Skeletal muscle tissue (tissue), 4 donors: ENCODE results near the gene ANKRD33B. TPM values are rescaled to one million over a fixed set of nuclear protein-coding genes. Genes with fewer than 3 reads are reported as not detected.

Experiments
- H3K27ac ChIP-seq: one replicate; pipeline ENCODE4 v1.7.0; 2013; ENCODE audit warnings: mild to moderate bottlenecking, low read depth, low read length, inconsistent platforms
- H3K27me3 ChIP-seq, 3 donors: one replicate each; pipeline ENCODE4 v1.7.0; 2013; ENCODE audit warnings: low read length in 3 of 3; ENCODE audit not compliant: control insufficient read depth in 3 of 3, insufficient read depth in 3 of 3
- H3K36me3 ChIP-seq, 3 donors: one replicate each; pipeline ENCODE4 v1.7.0; 2013; ENCODE audit warnings: low read length in 3 of 3; ENCODE audit not compliant: control insufficient read depth in 3 of 3, insufficient read depth in 3 of 3
- H3K4me1 ChIP-seq, 3 donors: one replicate each; pipeline ENCODE4 v1.7.0; 2013; ENCODE audit warnings: low read length in 3 of 3, mild to moderate bottlenecking in 3 of 3; ENCODE audit not compliant: control insufficient read depth in 3 of 3, insufficient read depth in 3 of 3
- H3K4me3 ChIP-seq, 3 donors: one replicate each; pipeline ENCODE4 v1.7.0; 2013; ENCODE audit warnings: low read length in 3 of 3
- H3K9ac ChIP-seq, 3 donors: one replicate each; pipeline ENCODE4 v1.7.0; 2013; ENCODE audit warnings: low read length in 3 of 3, mild to moderate bottlenecking in 3 of 3, moderate library complexity in 2 of 3, low read depth in 1 of 3
- H3K9me3 ChIP-seq, 3 donors: one replicate each; pipeline ENCODE4 v1.7.0; 2013; ENCODE audit warnings: low read length in 3 of 3; ENCODE audit not compliant: control insufficient read depth in 3 of 3
- total RNA-seq: library from RNA; depleted of rRNA; stranded (reverse); fragments of >200 nt; gene quantifications from one replicate; pipeline ENCODE4 v1.2.3, GENCODE V29; 2014
- donor health status: Osteomylitis.

Gene ANKRD33B
- total RNA-seq, 1 donor from 2014 or later, result 2.6 TPM

DNA sequence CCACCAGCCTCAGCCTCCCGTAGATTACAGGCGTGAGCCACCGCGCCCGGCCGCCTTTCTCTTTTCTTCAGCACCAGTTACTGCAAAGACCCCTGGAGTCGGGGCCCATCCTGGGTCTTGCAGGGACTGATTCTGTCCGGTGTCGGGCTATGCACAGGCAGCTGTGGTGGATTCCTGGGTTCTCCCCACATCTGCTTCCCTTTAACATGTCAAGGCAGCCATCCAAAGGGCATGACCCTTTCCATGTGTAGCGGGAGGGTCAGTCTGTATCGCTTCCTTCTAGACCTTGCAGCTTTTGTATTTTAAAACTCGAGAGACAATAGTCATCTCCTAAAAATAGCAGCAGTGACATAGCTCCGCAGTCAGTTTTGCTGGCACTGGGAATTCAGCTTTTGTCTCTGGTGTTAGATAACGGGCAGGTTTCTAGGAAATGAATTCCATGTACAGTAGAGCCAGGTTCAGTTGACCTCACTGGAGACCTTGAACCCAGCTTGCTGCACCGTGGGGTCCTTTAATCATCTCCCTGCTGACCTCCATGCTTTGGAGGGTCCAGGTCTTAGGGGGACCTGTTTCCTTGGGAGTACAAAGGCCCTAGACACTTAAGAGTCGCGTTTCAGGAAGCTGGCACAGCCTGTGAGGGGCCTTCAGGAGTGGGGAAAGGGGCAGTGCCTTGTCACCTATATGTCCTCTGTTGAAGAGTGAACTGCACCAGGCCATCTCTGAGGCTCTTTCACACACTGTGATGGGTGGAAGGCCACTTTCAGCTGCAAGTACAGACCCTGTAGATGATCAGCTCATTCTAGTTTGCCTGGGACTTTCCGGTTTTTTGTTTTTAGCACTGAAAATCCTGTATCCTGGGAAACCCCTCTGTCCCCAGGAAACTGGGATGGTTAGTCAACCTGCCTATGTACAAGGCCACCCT lies 13.8 kb downstream of the ANKRD33B start:
- Histone ChIP-seq H3K9ac (peak overlapping the region in 1 of 3 donors; percentile 28), H3K4me1 (peaks cover 26 to 46% (median 46%) of the 10 kb centered on the region in 3 donors), H3K27me3 (no peaks in the 10 kb centered on the region), H3K36me3 (no peaks in the 10 kb centered on the region), H3K4me3 (peak overlapping the region; percentile 24 to 56 (median 48)), H3K9me3 (no peaks in the 10 kb centered on the region), H3K27ac (peak overlapping the region; percentile 64)

DNA sequence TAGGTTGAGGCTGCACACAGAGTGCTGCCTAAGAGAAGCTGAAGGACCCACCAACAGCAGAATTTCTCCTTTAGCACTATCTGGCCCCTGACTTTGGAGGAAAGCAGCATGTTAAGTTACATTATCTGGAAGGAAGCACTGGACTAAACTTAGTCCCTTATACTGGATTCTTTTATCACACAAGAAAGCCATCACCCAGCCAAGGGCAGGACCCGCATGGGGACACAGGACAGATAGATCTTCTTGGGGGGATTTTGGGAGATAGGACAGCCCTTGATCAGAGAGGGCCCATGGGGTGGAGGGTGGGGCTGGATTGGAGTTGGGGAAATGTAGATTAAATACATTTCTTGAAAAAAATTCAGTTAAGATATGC lies 14.4 kb downstream of the ANKRD33B start:
- Histone ChIP-seq H3K9ac (no peak overlapping the region), H3K9me3 (no peaks in the 10 kb centered on the region), H3K27me3 (no peaks in the 10 kb centered on the region), H3K4me1 (peaks cover 27 to 50% (median 47%) of the 10 kb centered on the region in 3 donors), H3K4me3 (no peak overlapping the region), H3K27ac (peak overlapping the region; percentile 64), H3K36me3 (no peaks in the 10 kb centered on the region)

DNA sequence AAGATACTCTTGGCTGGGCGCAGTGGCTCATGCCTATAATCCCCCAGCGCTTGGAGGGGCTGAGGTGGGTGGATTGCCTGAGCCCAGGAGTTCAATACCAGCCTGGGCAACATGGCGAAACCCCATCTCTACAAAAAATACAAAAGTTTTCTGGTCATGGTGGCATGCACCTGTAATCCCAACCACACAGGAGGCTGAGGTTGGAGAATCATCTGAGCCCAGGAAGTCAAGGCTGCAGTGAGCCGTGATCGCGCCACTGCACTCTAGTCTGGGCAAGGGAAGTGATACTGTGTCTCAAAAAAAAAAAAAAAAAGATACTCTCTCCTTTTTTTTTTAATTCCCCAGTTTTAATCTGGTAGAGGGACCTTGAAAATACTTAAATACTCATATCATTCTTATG lies 15.0 kb downstream of the ANKRD33B start:
- no peaks in the 10 kb centered on the region for H3K27me3 ChIP-seq
- H3K27ac ChIP-seq, result no peak overlapping the region
- no peaks in the 10 kb centered on the region for H3K9me3 ChIP-seq
- no peaks in the 10 kb centered on the region for H3K36me3 ChIP-seq
- H3K4me1 ChIP-seq, result peaks cover 33 to 56% (median 52%) of the 10 kb centered on the region in 3 donors
- H3K9ac ChIP-seq, result no peak overlapping the region
- H3K4me3 ChIP-seq, result no peak overlapping the region

DNA sequence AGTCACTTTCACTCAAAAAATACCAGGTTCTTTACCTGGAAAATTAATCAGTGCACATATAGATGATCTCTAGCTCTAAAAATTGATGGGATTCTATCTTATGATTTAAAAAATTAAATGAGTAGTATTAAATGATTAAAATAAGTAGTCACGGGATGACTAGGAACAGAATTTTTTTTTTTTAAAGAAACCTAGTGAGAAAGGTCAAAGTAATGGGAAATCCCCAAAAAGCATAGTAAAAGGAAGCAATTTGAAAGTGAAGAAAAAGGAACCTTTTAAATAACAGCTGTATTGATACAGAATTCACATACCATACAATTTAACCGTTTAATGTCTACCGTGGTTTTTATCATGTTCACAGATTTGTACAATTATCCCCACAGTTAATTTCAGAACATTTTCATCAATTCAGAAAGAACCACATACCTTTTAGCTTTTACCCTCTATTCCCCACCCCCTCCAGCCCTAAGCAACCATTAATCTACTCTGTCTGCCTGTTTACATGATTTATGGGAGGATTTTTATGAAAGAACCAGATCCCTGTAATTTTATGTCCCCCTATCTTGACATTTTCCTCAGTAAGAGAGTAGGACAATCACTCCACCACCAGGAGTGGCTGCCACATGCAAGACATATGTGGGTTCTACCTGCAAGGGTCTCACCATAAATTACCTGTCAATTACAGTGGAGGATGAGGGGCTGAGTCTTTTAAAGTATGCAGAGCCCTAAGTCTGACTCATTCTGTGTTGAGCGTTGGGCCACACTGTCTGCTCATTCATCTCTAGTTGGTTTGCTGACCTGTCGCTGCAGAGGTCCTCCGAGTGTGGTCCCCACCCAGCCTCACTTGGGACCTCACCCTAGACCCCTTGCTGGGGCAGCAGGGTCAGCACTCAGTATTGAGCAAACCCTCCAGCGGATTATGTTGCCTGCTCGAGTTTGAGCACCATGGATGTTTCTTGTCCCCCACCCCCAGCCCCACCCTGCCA lies 16.0 kb downstream of the ANKRD33B start:
- H3K4me1 ChIP-seq, result peaks cover 41 to 63% (median 57%) of the 10 kb centered on the region in 3 donors
- H3K9me3 ChIP-seq, result no peaks in the 10 kb centered on the region
- no peak overlapping the region for H3K4me3 ChIP-seq
- H3K27me3 ChIP-seq, result no peaks in the 10 kb centered on the region
- no peaks in the 10 kb centered on the region for H3K36me3 ChIP-seq
- H3K27ac ChIP-seq, result no peak overlapping the region
- H3K9ac ChIP-seq, result no peak overlapping the region

DNA sequence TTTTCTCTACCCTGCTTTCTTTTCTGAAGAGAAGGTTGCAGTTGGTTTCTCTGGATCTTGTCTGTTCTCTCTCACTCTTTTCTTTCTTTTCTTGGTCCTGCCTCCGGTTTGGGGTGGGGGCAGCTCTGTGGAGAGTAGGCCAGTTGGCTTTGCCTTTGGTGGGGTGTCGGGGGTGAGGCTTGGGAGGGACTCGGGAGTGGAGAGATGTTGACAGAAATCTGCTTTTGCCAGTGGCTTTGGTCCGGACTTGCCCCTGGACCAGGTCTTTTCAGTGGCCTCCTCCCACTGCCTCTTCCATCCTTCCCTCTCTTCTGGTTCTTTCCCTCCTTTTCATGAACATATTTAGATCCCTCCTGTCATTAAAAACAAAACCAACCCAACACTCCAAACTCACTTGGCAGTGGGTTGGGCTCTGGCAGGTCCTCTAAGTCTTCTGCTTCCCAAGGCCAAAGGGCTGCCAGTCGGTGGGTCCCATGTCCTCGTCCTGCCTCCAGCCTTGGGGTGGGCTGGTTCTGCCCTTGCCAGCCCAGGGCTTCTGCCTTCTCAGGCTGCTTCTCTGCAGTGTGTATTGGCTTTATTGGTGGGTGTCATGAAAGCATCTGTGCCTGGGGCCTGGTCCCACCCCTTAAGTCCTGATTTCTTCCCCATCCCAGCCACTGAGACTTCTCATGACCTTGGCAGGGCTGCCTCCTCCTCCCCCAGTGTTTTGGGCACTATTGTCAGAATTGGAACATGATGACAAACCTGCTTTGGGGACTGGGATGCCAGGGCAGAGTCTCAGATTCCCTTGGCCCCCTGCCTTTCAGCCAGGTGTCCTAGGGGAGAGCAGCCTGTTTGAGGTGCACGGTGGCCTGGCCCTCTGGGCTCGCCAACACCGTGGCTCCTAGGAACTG lies 16.9 kb downstream of the ANKRD33B start:
- peaks cover 0 to 3% (median 0%) of the 10 kb centered on the region in 3 donors for H3K27me3 ChIP-seq
- H3K4me1 ChIP-seq, result peaks cover 41 to 61% (median 52%) of the 10 kb centered on the region in 3 donors
- no peak overlapping the region for H3K9ac ChIP-seq
- H3K27ac ChIP-seq, result no peak overlapping the region
- H3K36me3 ChIP-seq, result no peaks in the 10 kb centered on the region
- H3K9me3 ChIP-seq, result no peaks in the 10 kb centered on the region
- no peak overlapping the region for H3K4me3 ChIP-seq

DNA sequence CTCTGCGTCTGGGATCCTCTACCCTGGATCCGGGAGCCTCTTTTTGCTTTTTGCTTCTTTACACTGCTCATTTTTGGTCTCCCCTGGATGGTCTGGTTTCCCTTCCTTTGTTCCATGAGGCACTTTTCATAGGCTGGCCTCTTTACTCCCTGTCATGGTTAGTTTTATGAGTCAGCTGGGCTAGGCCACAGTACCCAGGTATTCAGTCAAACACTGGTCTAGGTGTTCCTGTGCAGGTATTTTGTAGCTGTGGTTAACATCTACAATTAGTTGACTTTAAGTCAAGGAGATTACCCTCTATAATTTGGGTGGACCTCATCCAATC lies 17.5 kb downstream of the ANKRD33B start:
- Histone ChIP-seq H3K4me3 (no peak overlapping the region), H3K27me3 (peaks cover 0 to 3% (median 0%) of the 10 kb centered on the region in 3 donors), H3K9me3 (no peaks in the 10 kb centered on the region), H3K36me3 (no peaks in the 10 kb centered on the region), H3K27ac (no peak overlapping the region), H3K4me1 (peaks cover 38 to 56% (median 46%) of the 10 kb centered on the region in 3 donors), H3K9ac (no peak overlapping the region)

DNA sequence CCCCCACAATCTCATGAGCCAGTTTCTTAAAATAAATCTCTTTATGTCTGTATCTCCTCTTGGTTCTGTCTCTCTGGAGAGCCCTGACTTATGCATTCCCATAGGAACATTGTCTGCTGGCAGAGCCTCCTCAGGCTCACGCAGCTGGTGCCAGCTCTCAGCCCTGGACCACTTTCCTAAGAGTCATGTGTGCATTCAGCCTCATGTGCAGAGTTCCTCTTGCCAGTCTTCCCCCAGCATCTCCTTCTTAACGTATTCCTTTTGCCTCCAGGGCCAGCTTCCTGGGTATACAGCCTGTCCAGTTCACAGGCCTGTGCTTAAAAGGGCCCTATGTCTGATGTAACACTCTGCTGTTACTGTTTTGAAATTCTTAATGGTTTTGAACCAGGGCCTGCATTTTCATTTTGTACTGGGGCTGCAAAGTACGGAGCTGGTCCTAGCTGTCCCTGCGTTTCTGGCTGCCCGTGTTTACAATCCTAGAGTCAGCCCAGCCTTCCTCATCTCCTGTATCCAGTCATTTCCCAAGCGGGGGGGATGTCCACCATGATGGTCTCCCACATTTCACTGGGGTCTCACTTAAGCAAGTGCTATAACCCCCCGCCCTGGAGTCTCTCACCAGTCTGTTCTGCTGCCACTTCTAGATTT lies 18.1 kb downstream of the ANKRD33B start:
- H3K27me3 ChIP-seq, result peaks cover 0 to 3% (median 0%) of the 10 kb centered on the region in 3 donors
- H3K4me1 ChIP-seq, result peaks cover 34 to 52% (median 43%) of the 10 kb centered on the region in 3 donors
- H3K4me3 ChIP-seq, result no peak overlapping the region
- no peaks in the 10 kb centered on the region for H3K9me3 ChIP-seq
- H3K9ac ChIP-seq, result no peak overlapping the region
- no peaks in the 10 kb centered on the region for H3K36me3 ChIP-seq
- H3K27ac ChIP-seq, result peak overlapping the region; percentile 23

DNA sequence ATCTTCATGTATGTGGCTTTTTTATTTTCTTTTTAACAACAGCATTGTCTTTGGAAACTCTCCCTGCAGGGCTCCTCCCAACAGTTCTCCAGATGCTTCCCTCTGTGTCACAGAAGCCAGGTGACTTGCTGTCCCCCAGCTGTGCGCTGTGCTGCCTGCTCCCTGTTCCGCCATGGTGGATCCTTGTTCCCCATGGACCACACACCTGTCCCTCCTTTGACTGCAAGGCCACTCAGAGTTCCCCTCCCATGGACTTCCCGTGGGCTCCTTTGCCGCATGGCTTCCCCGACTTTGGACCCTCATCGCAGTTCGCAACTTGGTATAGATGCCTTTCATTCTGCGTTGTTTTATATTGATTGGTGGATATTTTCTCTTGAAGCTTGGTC lies 18.6 kb downstream of the ANKRD33B start:
- Histone ChIP-seq H3K4me3 (no peak overlapping the region), H3K4me1 (peaks cover 30 to 47% (median 39%) of the 10 kb centered on the region in 3 donors), H3K36me3 (no peaks in the 10 kb centered on the region), H3K9me3 (no peaks in the 10 kb centered on the region), H3K27me3 (peaks cover 0 to 3% (median 0%) of the 10 kb centered on the region in 3 donors), H3K27ac (peak overlapping the region; percentile 23), H3K9ac (no peak overlapping the region)
